ENCODE results near the gene TMEM131.

GRCh38 chr2:97741686-97742085 is 254.1 kb downstream of the TMEM131 start:
- TF ChIP-seq CTCF (IDR thresholded peaks at IDR 0.05; ENCODE audit: low read depth, low read length) (no peak), EZH2phosphoT487 (IDR thresholded peaks at IDR 0.05; ENCODE audit: low read depth) (no peak)

Data from OCI-LY3 (cell line).